GM11168 (cell line): Measurements from ENCODE around the gene PYHIN1.
"Not testable (repeated sequence)": the region's sequence is repeated elsewhere in the genome, so short reads cannot be mapped to it uniquely, and the experiment has no call there.

Experiments used
- in situ Hi-C: fragments of 300-500 bp; cut with MboI; formaldehyde crosslinking; loops from one replicate; pipeline ENCODE4 v1.12.0; 2022; ENCODE audit warnings: low sequenced_read_pairs; ENCODE audit not compliant: unreplicated experiment

The PYHIN1 gene

GRCh38 chr1:159011001-159011400, 79.6 kb downstream of the PYHIN1 start:
- in situ Hi-C loops = not testable (repeated sequence)

GRCh38 chr1:159011751-159012150, 80.4 kb downstream of the PYHIN1 start:
- in situ Hi-C loops = no loop called here

- in situ Hi-C loops = no loop called here
Measured at GRCh38 chr1:159012495-159012894, 81.1 kb downstream of the PYHIN1 start.

- in situ Hi-C loops = no loop called here
Measured at GRCh38 chr1:159014003-159014571, 82.7 kb downstream of the PYHIN1 start.

GRCh38 chr1:159014851-159015250, 83.5 kb downstream of the PYHIN1 start:
- in situ Hi-C loops = no loop called here

GRCh38 chr1:159015440-159015909, 84.1 kb downstream of the PYHIN1 start:
- in situ Hi-C loops = no loop called here

GRCh38 chr1:159023723-159024122, 92.4 kb downstream of the PYHIN1 start:
- in situ Hi-C loops = no loop called here

- in situ Hi-C loops = no loop called here
Measured at GRCh38 chr1:159025043-159025442, 93.7 kb downstream of the PYHIN1 start.
